ENCODE measurements around the gene DHX15. TPM values are rescaled to one million over a fixed set of nuclear protein-coding genes. Genes with fewer than 3 reads are reported as not detected.

The DHX15 gene
- total RNA-seq, 6 experiments from 2014 or later, result 98.9 to 117 (median 110) TPM

GRCh38 chr4:24622146-24622834 is 37.9 kb upstream of the DHX15 start:
- DNase-seq, result no peak
- Mint-ChIP-seq H3K4me1 (ENCODE audit: low read depth) (0 out of 2 replicates have a peak, but pooled peaks cover 5% of the 10 kb centered on the region), H3K4me3 (no peak overlapping the region), H3K27me3 (ENCODE audit: insufficient read depth) (peaks cover 10% of the 10 kb centered on the region), H3K27ac (no peak overlapping the region), H3K9me3 (peaks cover 12% of the 10 kb centered on the region), H3K36me3 (ENCODE audit: low read depth) (peaks cover 5% of the 10 kb centered on the region; the same call in 1 of the 2 replicates)
- TF ChIP-seq, protein P1, sequence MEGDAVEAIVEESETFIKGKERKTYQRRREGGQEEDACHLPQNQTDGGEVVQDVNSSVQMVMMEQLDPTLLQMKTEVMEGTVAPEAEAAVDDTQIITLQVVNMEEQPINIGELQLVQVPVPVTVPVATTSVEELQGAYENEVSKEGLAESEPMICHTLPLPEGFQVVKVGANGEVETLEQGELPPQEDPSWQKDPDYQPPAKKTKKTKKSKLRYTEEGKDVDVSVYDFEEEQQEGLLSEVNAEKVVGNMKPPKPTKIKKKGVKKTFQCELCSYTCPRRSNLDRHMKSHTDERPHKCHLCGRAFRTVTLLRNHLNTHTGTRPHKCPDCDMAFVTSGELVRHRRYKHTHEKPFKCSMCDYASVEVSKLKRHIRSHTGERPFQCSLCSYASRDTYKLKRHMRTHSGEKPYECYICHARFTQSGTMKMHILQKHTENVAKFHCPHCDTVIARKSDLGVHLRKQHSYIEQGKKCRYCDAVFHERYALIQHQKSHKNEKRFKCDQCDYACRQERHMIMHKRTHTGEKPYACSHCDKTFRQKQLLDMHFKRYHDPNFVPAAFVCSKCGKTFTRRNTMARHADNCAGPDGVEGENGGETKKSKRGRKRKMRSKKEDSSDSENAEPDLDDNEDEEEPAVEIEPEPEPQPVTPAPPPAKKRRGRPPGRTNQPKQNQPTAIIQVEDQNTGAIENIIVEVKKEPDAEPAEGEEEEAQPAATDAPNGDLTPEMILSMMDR (IDR thresholded peaks at IDR 0.05), result no peak

DNA sequence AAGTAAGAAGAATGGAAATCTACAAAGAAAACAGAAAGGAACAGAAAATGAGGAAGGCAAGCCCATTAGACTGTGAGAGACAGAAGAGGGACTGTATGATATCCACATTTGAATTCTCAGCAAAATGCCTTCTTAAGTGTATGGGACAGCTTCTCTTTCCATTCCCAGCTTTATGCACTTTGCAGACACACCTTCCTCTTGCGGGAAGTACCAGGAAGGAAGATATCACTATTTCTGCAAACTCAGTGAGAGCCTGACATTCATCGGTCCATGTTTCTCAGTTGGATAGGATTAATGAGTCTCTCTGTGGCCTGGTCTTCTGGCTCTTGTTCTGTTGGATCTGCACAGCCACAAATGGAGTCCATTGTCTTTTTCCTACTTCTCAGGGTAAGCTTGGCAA is 31.6 kb upstream of the DHX15 start:
- Mint-ChIP-seq H3K9me3 (peaks cover 8% of the 10 kb centered on the region; the same call in 1 of the 2 replicates), H3K36me3 (ENCODE audit: low read depth) (peaks cover 3% of the 10 kb centered on the region; the same call in 1 of the 2 replicates), H3K27ac (no peak overlapping the region), H3K4me3 (no peak overlapping the region), H3K4me1 (ENCODE audit: low read depth) (no peaks in the 10 kb centered on the region), H3K27me3 (ENCODE audit: insufficient read depth) (peaks cover 12% of the 10 kb centered on the region)
- no peak for DNase-seq
- TF ChIP-seq, protein P1 (IDR thresholded peaks at IDR 0.05), result no peak

DNA sequence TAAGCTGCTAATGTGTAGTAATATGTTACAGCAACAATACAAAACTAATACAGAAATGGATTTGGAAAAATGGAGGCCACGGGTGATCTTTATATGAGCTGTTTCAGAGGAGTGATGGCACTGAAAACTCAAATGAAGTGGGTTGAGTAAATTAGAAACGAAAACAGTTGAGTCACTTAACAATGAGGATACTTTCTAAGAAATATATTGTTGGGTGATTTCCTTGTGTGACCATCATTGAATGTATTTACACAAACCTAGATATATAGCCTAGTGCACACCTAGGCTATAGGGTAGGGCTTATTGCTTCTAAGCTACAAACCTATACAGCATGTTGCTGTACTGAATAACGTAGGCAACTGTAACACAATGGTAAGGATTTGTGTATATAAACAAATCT is 30.5 kb upstream of the DHX15 start:
- Mint-ChIP-seq H3K36me3 (ENCODE audit: low read depth) (no peaks in the 10 kb centered on the region), H3K9me3 (peaks cover 1% of the 10 kb centered on the region; the same call in 1 of the 2 replicates), H3K4me1 (ENCODE audit: low read depth) (no peaks in the 10 kb centered on the region), H3K4me3 (no peak overlapping the region), H3K27me3 (ENCODE audit: insufficient read depth) (peaks cover 12% of the 10 kb centered on the region), H3K27ac (no peak overlapping the region)
- DNase-seq, result no peak
- TF ChIP-seq, protein P1 (IDR thresholded peaks at IDR 0.05), result no peak

DNA sequence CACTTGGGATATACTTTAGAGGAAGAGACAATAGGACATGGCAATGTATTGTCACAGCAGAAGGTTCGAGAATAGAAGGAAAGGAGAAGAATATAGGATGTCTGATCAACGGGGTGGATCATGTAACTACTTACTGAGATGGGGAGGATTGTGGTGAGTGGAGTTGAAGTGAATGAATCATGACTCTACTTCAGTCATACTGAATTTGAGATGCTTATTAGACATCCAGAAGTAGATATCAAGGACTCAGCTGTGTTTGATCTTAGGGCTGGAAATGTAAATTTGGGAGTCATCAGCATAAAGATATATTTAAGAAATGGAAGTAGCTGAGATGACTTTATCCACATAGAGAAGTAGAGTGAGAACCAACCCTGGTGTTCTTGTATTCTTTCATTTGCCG is 29.1 kb upstream of the DHX15 start:
- Mint-ChIP-seq H3K4me1 (ENCODE audit: low read depth) (no peaks in the 10 kb centered on the region), H3K27me3 (ENCODE audit: insufficient read depth) (peaks cover 9% of the 10 kb centered on the region), H3K36me3 (ENCODE audit: low read depth) (no peaks in the 10 kb centered on the region), H3K4me3 (no peak overlapping the region), H3K27ac (no peak overlapping the region), H3K9me3 (no peaks in the 10 kb centered on the region)
- TF ChIP-seq, protein P1 (IDR thresholded peaks at IDR 0.05), result no peak
- no peak for DNase-seq

DNA sequence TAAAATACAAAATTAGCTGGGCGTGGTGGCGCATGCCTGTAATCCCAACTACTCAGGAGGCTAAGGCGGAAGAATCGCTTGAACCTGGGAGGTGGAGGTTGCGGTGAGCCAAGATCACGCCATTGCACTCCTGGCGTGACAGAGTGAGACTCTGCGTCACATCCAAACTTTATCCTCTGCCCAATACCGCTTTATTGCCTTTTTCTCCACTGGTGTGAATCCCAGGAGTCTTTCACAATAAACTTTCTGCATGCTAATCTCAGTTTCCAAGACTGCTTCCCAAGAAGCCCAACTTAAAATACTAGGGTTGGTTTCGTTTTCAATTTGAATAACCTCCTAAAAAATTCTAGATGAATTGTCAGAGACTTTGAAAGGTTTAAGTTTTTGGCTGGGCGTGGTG is 27.2 kb upstream of the DHX15 start:
- Mint-ChIP-seq H3K27me3 (ENCODE audit: insufficient read depth) (peaks cover 9% of the 10 kb centered on the region), H3K27ac (no peak overlapping the region), H3K36me3 (ENCODE audit: low read depth) (no peaks in the 10 kb centered on the region), H3K9me3 (no peaks in the 10 kb centered on the region), H3K4me1 (ENCODE audit: low read depth) (no peaks in the 10 kb centered on the region), H3K4me3 (peak overlapping the region; percentile 42; the same call in 1 of the 2 replicates)
- DNase-seq, result no peak
- TF ChIP-seq, protein P1 (IDR thresholded peaks at IDR 0.05), result no peak

All from HFFc6 (cell line).